HCT116 (cell line): ENCODE data around the gene FGGY.

ENCODE experiments used
- ATF3 ChIP-seq: IDR thresholded peaks from 2 replicates; pipeline ENCODE4 v1.6.1; 2012
- CEBPB ChIP-seq: IDR thresholded peaks from 2 replicates; pipeline ENCODE4 v1.6.1; 2012; ENCODE audit warnings: low read depth
- CTCF ChIP-seq, 3 experiments: fragments of 200-600 bp in 1 of 3; sonication (generic) in 1 of 3; IDR thresholded peaks in 2 of 3; conservative IDR thresholded peaks in 1 of 3; 2 replicates each; pipeline ENCODE4 v1.5.1; 2012 to 2017; ENCODE audit warnings: low read depth in 2 of 3, low read length in 2 of 3, antibody characterized with exemption in 1 of 3, borderline replicate concordance in 1 of 3, control low read depth in 1 of 3, mild to moderate bottlenecking in 1 of 3, mixed read lengths in 1 of 3, mixed run types in 1 of 3, moderate library complexity in 1 of 3; ENCODE audit not compliant: insufficient read depth in 1 of 3
- EZH2phosphoT487 ChIP-seq: fragments of 200-600 bp; IDR thresholded peaks from 2 replicates; pipeline ENCODE4 v1.6.1; 2018; ENCODE audit warnings: antibody characterized with exemption, borderline replicate concordance
- POLR2AphosphoS5 ChIP-seq: IDR thresholded peaks from 2 replicates; pipeline ENCODE4 v1.6.1; 2011; ENCODE audit warnings: mild to moderate bottlenecking, low read depth, low read length, moderate library complexity
- TCF7L2 ChIP-seq: IDR thresholded peaks from 2 replicates; pipeline ENCODE4 v1.7.0; 2011; ENCODE audit warnings: borderline replicate concordance, inconsistent platforms; ENCODE audit not compliant: insufficient read depth, insufficient read length; ENCODE audit errors: extremely low read depth
- ZBTB33 ChIP-seq: IDR thresholded peaks from 2 replicates; pipeline ENCODE4 v1.6.1; 2011; ENCODE audit warnings: mild to moderate bottlenecking, low read length, moderate library complexity; ENCODE audit not compliant: insufficient replicate concordance; ENCODE audit errors: extremely low read depth
- ZNF274 ChIP-seq: fragments of 200-500 bp; sonication (Bioruptor generic); IDR thresholded peaks from 2 replicates; pipeline ENCODE4 v1.6.1; 2014; ENCODE audit warnings: mild to moderate bottlenecking, low read depth, low read length, inconsistent platforms

- no peak for TF ChIP-seq CEBPB
- no peak for TF ChIP-seq TCF7L2
- no peak for TF ChIP-seq ZBTB33
- no peak for TF ChIP-seq CTCF (IDR thresholded peaks at IDR 0.05 in 2 of 3, conservative IDR thresholded peaks at IDR 0.05 in 1 of 3; ENCODE audit: borderline replicate concordance in 1 of 3, insufficient read depth in 1 of 3, low read depth in 2 of 3, low read length in 2 of 3)
- no peak for TF ChIP-seq ATF3
- no peak for TF ChIP-seq EZH2phosphoT487
- TF ChIP-seq ZNF274 = no peak
- TF ChIP-seq POLR2AphosphoS5 = no peak
Measured at GRCh38 chr1:59617434-59617833, 320.5 kb downstream of the FGGY start.
